ENCODE measurements around the gene TTLL9.

- no peak for TF ChIP-seq POLR2AphosphoS5 (IDR thresholded peaks at IDR 0.05)
- TF ChIP-seq CTCF (IDR thresholded peaks at IDR 0.05), result no peak
- no peak for TF ChIP-seq POLR2A (IDR thresholded peaks at IDR 0.05)
These were observed 39.2 kb upstream of the TTLL9 start for GRCh38 chr20:31831211-31831610.
